Naive B cell (primary cell): Measurements from ENCODE around the gene THRB. TPM values are rescaled to one million over a fixed set of nuclear protein-coding genes. Genes with fewer than 3 reads are reported as not detected.
"Not testable (repeated sequence)": the region's sequence is repeated elsewhere in the genome, so short reads cannot be mapped to it uniquely, and the experiment has no call there.

ENCODE experiments used
- ATAC-seq, 2 donors: fragments of 150-1000 bp; cut with Tn5 transposase; 2 replicates each; pipeline ENCODE4 v1.10.0; 2021; ENCODE audit warnings: low read depth in 2 of 2, mild to moderate bottlenecking in 2 of 2, moderate library complexity in 2 of 2
- DNase-seq: peaks from one replicate; pipeline ENCODE4 v3.0.0; 2022
- H3K27ac Mint-ChIP-seq, 6 donors: one replicate each; pipeline ENCODE4 v1.8.0; 2020 to 2022; ENCODE audit warnings: mild to moderate bottlenecking in 6 of 6, mixed read lengths in 6 of 6, moderate library complexity in 5 of 6, inconsistent platforms in 2 of 6
- H3K27me3 Mint-ChIP-seq, 3 donors: one replicate each; pipeline ENCODE4 v1.8.0; 2021 to 2022; ENCODE audit warnings: mixed read lengths in 3 of 3, mild to moderate bottlenecking in 1 of 3
- H3K36me3 Mint-ChIP-seq, 2 donors: one replicate each; pipeline ENCODE4 v1.8.0; 2020 to 2022; ENCODE audit warnings: mixed read lengths in 2 of 2, inconsistent platforms in 1 of 2, mild to moderate bottlenecking in 1 of 2
- H3K4me1 Mint-ChIP-seq, 3 donors: one replicate each; pipeline ENCODE4 v1.8.0; 2020 to 2022; ENCODE audit warnings: mixed read lengths in 3 of 3, inconsistent platforms in 1 of 3, mild to moderate bottlenecking in 1 of 3, moderate library complexity in 1 of 3
- H3K4me3 Mint-ChIP-seq, 8 donors: one replicate each; pipeline ENCODE4 v1.8.0; 2020 to 2022; ENCODE audit warnings: mild to moderate bottlenecking in 8 of 8, mixed read lengths in 8 of 8, moderate library complexity in 8 of 8, inconsistent platforms in 2 of 8
- H3K9me3 Mint-ChIP-seq, 7 donors: one replicate each; pipeline ENCODE4 v1.8.0; 2020 to 2022; ENCODE audit warnings: mixed read lengths in 7 of 7, mild to moderate bottlenecking in 5 of 7, inconsistent platforms in 2 of 7, moderate library complexity in 1 of 7
- polyA plus RNA-seq, 6 donors: library from polyadenylated mRNA; unstranded; fragments of 300-500 nt; fragmentation: Illumina TruSeq; gene quantifications; one replicate each; pipeline ENCODE4 v1.2.3, GENCODE V29; 2021; ENCODE audit warnings: low read depth in 6 of 6

THRB gene
- polyA plus RNA-seq, 6 donors from 2014 or later: 0.38 to 5.1 (median 1.8) TPM

DNA sequence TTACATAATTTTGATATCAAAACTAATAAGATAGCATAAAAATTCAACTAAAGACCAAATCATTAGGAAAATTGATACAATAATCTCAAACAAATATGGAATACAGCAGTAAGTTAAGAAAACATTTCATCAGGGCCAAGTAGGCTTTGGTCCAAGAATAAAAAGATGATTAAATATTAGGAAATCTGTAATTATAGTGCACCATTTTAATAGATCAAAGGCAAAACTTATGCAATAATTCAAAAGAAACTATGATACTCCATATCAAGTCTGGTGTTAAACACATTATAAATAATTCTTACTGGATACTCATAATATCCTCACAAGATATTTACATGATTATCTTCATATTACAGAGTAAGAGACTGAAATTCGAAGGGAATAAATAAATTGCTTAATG, 51.2 kb downstream of the THRB start:
- ATAC-seq (no peak), DNase-seq (no peak)
- Mint-ChIP-seq H3K27ac (no peak overlapping the region), H3K27me3 (peaks cover 0 to 4% (median 4%) of the 10 kb centered on the region in 3 donors), H3K4me1 (peaks cover 0 to 5% (median 0%) of the 10 kb centered on the region in 3 donors), H3K4me3 (no peak overlapping the region), H3K9me3 (no peaks in the 10 kb centered on the region), H3K36me3 (no peaks in the 10 kb centered on the region)

DNA sequence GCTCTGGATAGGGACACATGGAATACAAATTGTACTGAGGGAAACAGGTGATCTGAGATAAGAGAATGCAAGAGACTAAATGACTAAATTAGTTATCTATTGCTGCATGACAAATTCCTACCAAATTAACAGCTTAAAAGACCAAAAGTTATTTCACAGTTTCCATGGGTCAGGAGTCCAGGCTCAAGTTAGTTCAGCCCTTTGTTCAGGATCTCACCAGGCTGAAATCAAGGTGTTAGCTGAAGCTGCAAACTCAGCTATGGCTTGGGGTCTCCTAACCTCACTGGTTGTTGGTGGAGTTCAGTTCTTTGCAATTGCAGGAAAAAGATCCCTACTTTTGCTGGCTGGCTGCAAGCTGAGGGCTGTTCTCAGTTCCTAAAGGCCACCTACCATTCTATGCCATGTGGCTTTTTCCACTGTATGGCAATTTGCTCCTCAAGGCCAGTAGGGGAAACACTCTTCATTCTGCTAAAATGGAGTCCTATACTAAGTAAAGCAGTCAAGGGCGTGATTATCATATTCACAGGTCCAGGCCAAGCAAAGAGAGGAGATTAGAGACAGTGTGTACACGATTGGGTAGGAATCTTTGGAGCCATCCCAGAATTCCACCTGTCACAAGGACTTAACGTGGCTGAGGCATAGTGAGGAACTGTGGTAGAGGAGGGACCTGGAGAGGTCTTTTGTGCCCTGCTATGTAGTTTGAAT, 53.7 kb downstream of the THRB start:
- DNase-seq (no peak), ATAC-seq (no peak)
- Mint-ChIP-seq H3K4me3 (no peak overlapping the region), H3K9me3 (no peaks in the 10 kb centered on the region), H3K27me3 (peaks cover 0 to 4% (median 4%) of the 10 kb centered on the region in 3 donors), H3K27ac (no peak overlapping the region), H3K36me3 (no peaks in the 10 kb centered on the region), H3K4me1 (peaks cover 0 to 5% (median 0%) of the 10 kb centered on the region in 3 donors)

DNA sequence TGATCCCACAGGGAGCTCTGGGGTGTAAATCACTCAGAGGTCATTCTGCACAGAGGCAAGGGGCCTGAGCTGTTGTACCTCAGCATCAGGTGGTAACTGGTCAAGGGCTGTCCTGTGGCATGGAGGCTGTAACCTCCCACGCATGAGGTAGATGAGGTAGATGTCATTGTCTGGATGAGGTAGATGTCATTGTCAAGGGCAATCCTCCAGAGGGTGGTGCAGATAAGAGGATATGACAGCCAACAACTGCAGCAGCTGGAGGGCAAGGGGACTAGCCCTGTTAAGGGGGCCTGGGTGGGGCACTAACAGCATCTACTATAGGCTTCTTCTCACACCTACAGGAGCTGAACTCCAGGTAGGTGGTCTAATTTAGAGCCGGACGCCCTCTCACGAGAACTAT, 55.6 kb downstream of the THRB start:
- DNase-seq (no peak), ATAC-seq (no peak)
- Mint-ChIP-seq H3K9me3 (no peaks in the 10 kb centered on the region), H3K4me1 (peaks cover 0 to 12% (median 9%) of the 10 kb centered on the region in 3 donors), H3K27me3 (peaks cover 0 to 4% (median 4%) of the 10 kb centered on the region in 3 donors), H3K36me3 (no peaks in the 10 kb centered on the region), H3K27ac (peak overlapping the region in 2 of 6 donors; percentile 1 to 35), H3K4me3 (no peak overlapping the region)

DNA sequence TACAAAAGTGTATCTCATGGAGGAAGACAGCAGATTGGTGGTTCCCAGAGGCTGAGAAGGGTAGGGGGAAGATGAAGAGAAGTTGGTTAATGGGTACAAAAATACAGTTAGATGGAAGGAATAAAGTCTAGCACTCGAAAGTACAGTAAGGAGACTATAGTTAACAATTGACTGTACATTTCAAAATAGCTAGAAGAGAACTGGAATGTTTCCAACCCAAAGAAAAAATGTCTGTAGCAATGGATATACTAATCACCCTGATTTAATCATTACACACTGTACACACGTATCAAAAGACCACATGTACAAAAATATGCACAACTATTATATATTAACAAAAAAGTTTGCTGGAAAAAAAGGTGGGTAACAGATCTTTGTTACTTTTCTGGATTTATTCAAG, 57.3 kb downstream of the THRB start:
- H3K27me3 Mint-ChIP-seq: peaks cover 0 to 4% (median 4%) of the 10 kb centered on the region in 3 donors
- DNase-seq (no peak), ATAC-seq (no peak)
- no peak overlapping the region for H3K27ac Mint-ChIP-seq
- H3K4me3 Mint-ChIP-seq: no peak overlapping the region
- H3K4me1 Mint-ChIP-seq: peaks cover 0 to 12% (median 9%) of the 10 kb centered on the region in 3 donors
- no peaks in the 10 kb centered on the region for H3K36me3 Mint-ChIP-seq
- H3K9me3 Mint-ChIP-seq: no peaks in the 10 kb centered on the region

DNA sequence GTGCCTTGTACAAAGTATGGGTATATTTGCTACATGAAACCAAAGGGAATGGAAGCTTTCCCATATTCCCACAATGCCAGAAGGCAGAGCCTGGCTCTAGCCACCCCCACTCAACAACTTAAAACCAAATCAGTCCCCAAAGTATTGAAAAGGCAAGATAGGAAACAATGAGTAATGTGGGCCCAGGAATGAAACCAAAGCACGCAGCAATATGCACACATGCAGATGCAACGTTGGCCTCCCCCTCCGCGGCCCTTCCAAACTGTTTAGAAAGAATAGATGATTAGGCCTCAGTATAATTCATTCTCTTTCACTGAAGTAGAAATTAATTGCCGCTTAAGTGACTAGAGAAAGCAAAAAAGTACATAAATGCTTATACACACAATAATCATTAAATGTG, 59.1 kb downstream of the THRB start:
- no peaks in the 10 kb centered on the region for H3K9me3 Mint-ChIP-seq
- peaks cover 0 to 12% (median 9%) of the 10 kb centered on the region in 3 donors for H3K4me1 Mint-ChIP-seq
- no peak overlapping the region for H3K4me3 Mint-ChIP-seq
- peaks cover 0 to 4% (median 0%) of the 10 kb centered on the region in 3 donors for H3K27me3 Mint-ChIP-seq
- no peaks in the 10 kb centered on the region for H3K36me3 Mint-ChIP-seq
- ATAC-seq (no peak), DNase-seq (no peak)
- H3K27ac Mint-ChIP-seq: no peak overlapping the region

DNA sequence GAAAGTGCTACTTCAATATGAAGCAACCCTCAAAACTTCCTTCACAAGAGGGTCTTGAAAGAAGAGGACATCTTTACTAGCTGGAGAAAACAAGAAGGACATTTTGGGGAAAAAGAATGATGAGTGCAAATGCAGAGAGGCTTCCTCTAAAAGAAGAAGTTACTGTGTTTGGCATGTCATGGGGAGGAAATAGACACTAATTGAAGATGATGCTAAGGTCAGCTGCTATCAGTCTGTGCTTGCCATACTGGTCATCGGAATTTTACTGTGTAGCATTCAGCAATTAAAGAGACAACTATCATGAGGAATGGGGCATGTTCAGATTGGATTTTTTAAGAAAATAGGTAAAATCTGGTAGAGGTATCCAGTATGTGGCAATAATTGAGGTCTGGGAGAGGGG, 60.0 kb downstream of the THRB start:
- DNase-seq (no peak), ATAC-seq (no peak)
- no peaks in the 10 kb centered on the region for H3K36me3 Mint-ChIP-seq
- H3K4me3 Mint-ChIP-seq: peak overlapping the region in 1 of 8 donors; percentile 32
- peaks cover 0 to 4% (median 0%) of the 10 kb centered on the region in 3 donors for H3K27me3 Mint-ChIP-seq
- no peaks in the 10 kb centered on the region for H3K9me3 Mint-ChIP-seq
- H3K4me1 Mint-ChIP-seq: peaks cover 6 to 18% (median 13%) of the 10 kb centered on the region in 3 donors
- H3K27ac Mint-ChIP-seq: no peak overlapping the region

DNA sequence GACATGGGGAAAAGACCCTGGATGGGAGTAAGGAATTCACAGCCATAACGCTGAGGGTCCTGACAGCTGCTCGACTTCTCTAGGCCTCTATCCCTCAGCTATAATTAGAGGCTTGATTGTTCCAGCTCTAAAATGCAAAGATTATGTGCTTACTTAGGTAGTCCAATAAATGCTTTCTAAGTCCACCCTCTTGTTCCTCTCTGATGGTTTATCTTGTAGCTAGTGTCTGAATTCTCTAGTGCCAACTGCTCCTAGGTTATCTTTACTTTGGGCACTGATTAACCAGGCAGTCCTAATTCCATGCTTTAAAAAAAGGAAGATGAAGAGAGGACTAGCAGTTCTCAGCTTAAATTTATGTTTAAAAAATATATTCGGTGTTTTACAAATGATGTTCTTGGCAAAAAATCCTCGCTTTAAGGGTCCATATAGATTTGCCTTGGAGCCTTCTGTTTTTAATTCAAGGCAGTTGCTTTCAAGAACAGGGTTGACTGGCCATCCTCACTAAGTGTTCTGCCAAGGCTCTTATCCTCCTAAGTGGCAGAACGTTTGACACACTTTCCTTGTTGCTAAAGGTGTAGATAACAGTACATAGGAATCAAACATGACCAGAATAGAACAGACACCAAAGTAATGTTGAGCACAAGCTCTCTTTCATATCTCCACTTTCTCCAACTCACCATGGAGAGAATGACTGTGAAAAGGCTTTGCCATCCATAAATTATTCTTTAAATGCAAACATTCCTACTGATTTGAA, 60.6 kb downstream of the THRB start:
- ATAC-seq: no peak
- H3K4me1 Mint-ChIP-seq: peaks cover 9 to 24% (median 13%) of the 10 kb centered on the region in 3 donors
- no peak overlapping the region for H3K27ac Mint-ChIP-seq
- DNase-seq: no peak
- no peaks in the 10 kb centered on the region for H3K9me3 Mint-ChIP-seq
- H3K27me3 Mint-ChIP-seq: peaks cover 0 to 4% (median 0%) of the 10 kb centered on the region in 3 donors
- H3K36me3 Mint-ChIP-seq: no peaks in the 10 kb centered on the region
- H3K4me3 Mint-ChIP-seq: no peak overlapping the region

DNA sequence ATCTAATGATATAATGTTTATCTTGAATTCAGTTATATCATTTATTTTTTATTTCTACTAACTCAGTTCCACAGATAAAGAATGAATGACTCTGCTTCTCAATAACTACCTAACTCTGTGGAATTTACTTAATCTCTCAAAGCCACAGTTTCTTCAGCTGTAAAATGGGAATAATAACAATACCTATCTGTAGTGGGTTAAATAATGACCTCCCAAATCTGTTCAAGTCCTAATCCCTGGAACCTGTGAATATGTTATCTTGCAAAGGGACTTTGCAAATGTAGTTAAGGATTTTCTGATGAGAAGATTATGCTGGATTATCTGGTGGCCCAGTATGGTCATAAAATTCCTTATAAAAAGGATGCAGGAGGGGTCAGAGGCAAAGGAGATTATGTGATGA, 61.7 kb downstream of the THRB start:
- ATAC-seq (no peak), DNase-seq (no peak)
- no peak overlapping the region for H3K27ac Mint-ChIP-seq
- no peaks in the 10 kb centered on the region for H3K36me3 Mint-ChIP-seq
- no peaks in the 10 kb centered on the region for H3K27me3 Mint-ChIP-seq
- H3K4me3 Mint-ChIP-seq: no peak overlapping the region
- H3K4me1 Mint-ChIP-seq: peaks cover 17 to 28% (median 21%) of the 10 kb centered on the region in 3 donors
- H3K9me3 Mint-ChIP-seq: no peaks in the 10 kb centered on the region

DNA sequence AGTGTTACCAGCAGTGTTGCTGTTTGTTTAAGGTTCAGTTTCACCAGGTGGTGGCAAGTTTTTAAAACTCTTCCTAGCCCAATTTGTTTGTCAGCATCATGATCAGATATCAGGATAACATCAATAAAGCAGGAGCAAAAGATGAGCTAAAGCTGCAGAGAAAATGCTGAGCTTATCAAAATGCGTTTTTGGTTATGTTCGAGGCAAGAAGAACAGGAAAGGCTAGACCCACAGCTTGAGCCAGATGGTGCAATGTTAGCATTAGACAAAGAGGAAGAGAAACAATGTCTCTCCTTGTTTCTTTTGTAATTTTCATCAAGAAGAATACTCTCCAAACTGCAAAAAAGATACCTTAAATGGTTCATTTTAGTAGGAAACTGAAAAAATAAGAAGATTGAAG, 66.2 kb downstream of the THRB start:
- ATAC-seq: no peak
- Mint-ChIP-seq H3K9me3 (no peaks in the 10 kb centered on the region), H3K27ac (peak overlapping the region in 1 of 6 donors; percentile 11), H3K27me3 (no peaks in the 10 kb centered on the region), H3K4me3 (no peak overlapping the region), H3K36me3 (no peaks in the 10 kb centered on the region), H3K4me1 (peaks cover 15 to 27% (median 17%) of the 10 kb centered on the region in 3 donors)
- peak; percentile 2 for DNase-seq

DNA sequence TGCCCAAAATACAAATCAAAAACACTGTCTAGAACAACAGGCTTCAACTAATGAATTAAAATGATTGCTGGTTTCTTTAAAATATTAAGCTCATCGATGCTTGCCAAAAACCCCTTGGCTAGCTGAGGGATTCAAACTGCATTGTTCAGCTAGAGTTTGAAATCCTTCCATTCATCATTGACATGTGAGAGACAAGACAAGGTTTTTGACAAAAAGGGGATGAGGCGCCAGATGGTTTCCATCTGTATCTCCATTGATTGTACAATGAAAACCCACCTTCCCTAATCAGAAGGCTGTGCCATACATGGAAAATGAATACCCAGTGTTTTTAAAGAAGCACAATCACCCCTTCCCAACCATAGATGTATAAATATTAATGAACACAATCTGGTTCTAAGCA, 67.8 kb downstream of the THRB start:
- no peak for DNase-seq
- no peaks in the 10 kb centered on the region for H3K27me3 Mint-ChIP-seq
- H3K27ac Mint-ChIP-seq: no peak overlapping the region
- H3K9me3 Mint-ChIP-seq: no peaks in the 10 kb centered on the region
- no peaks in the 10 kb centered on the region for H3K36me3 Mint-ChIP-seq
- no peak for ATAC-seq
- no peak overlapping the region for H3K4me3 Mint-ChIP-seq
- H3K4me1 Mint-ChIP-seq: peaks cover 15 to 27% (median 17%) of the 10 kb centered on the region in 3 donors

DNA sequence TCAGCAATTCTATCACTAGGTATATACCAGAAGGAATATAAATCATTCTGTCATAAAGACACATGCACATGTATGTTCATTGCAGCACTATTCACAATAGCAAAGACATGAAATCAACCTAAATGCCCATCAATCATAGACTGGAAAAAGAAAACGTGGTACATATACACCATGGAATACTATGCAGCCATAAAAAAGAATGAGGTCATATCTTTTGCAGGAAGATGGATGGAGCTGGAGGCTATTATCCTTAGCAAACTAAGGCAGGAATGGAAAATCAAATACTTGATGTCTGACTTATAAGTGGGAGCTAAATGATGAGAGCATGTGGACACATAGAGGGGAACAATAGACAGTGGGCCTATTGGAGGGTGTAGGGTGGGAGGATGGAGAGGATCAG, 73.8 kb downstream of the THRB start:
- not testable (repeated sequence) for H3K36me3 Mint-ChIP-seq, H3K27ac Mint-ChIP-seq, DNase-seq, H3K9me3 Mint-ChIP-seq, H3K4me1 Mint-ChIP-seq, ATAC-seq, H3K4me3 Mint-ChIP-seq, H3K27me3 Mint-ChIP-seq

DNA sequence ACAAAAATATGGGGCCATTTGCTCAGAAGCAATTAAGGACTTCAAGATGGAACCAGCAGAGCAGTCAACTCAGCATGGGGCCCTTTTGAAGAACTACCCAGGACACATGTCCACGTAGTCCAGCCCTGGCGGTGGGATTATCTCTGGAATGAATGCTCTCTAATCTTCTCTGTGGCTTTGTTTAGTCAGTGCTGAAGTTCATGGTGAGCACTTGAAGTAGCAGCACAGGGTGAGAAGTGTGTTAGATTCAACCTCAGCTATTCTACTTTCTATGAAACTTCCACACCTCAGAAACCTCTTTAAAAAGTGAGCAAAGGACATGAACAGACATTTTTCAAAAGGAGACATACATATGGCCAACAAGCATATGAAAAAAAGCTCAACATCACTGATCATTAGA, 74.4 kb downstream of the THRB start:
- Mint-ChIP-seq H3K27me3 (no peaks in the 10 kb centered on the region), H3K27ac (no peak overlapping the region), H3K4me3 (no peak overlapping the region), H3K36me3 (no peaks in the 10 kb centered on the region), H3K4me1 (no peaks in the 10 kb centered on the region), H3K9me3 (peaks cover 0 to 3% (median 0%) of the 10 kb centered on the region in 7 donors)
- DNase-seq (no peak), ATAC-seq (no peak)

DNA sequence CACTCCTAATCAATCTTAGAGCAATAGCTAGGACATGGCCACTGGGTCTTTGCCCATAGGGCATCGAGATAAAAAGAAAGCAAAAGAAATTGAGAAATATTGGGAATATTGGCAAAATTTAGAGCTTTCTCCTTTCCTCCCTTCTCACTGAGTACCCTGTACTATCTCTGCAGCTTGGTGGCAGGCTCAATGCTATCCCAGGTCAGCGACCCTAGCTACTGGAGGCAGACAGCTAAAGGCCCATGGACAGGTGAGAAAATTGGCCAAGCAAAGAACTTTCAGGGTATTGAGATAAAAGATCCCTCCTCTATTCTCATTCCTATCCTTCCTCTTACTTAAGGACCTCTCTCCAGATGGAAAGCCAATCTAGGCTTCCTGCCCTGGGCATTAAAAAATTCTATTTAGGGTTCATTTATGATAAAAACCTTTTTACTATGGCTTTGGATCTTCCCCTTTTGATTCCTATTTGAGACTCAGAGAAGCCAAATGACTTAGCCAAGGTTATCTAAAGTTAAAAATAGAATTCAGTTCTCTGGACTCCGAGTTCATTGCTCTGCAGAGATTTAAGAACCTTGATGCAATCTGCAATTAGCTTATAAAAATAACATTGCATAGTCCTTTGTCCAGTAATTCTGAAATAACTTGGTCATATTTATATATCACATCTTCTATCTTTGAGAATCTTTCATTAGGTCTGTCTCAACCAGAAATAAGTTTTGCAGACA, 75.4 kb downstream of the THRB start:
- H3K27ac Mint-ChIP-seq: no peak overlapping the region
- peaks cover 0 to 3% (median 0%) of the 10 kb centered on the region in 7 donors for H3K9me3 Mint-ChIP-seq
- H3K4me3 Mint-ChIP-seq: no peak overlapping the region
- no peaks in the 10 kb centered on the region for H3K4me1 Mint-ChIP-seq
- no peaks in the 10 kb centered on the region for H3K27me3 Mint-ChIP-seq
- ATAC-seq (no peak), DNase-seq (no peak)
- H3K36me3 Mint-ChIP-seq: no peaks in the 10 kb centered on the region
